Epithelial cell of proximal tubule (primary cell): ENCODE results near the gene DNAH11. TPM values are rescaled to one million over a fixed set of nuclear protein-coding genes. Genes with fewer than 3 reads are reported as not detected.

ENCODE experiments used
- DNase-seq: peaks from one replicate; pipeline ENCODE4 v3.0.0-alpha.2; 2011; ENCODE audit warnings: low read depth
- H3K4me3 ChIP-seq: 2 replicates; pipeline ENCODE4 v1.5.1; 2011; ENCODE audit warnings: low read depth, mild to moderate bottlenecking, low read length
- total RNA-seq: library from RNA; depleted of rRNA; stranded (reverse); fragments of >200 nt; gene quantifications from 2 replicates; pipeline ENCODE4 v1.2.3, GENCODE V29; 2015
- TF ChIP-seq, protein P1 (sequence below): conservative IDR thresholded peaks from 2 replicates; pipeline ENCODE4 v1.5.1; 2012; ENCODE audit warnings: low read depth, mild to moderate bottlenecking, low read length

The DNAH11 gene
- total RNA-seq, 1 donor from 2014 or later: 2.8 TPM

DNA sequence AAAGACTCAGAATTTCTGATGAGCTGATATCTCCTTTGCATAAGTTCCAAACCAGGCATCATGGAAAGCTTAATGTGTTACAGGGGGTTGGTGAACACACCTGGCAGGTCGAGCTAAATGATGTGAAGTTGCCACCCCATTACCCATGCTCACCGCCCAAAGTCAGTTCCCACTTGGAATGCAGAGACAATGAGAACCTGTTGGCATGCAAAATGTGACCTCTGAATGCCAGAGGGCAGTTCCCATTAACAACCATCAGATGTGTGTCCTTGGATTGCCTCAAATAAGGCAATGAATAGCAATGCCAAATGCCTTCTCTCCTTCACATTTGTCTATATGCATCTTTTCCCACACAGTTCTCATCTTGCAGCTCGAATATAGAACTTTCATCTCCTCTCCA is 212.1 kb downstream of the DNAH11 start:
- DNase-seq: no peak
- H3K4me3 ChIP-seq: no peak overlapping the region
- TF ChIP-seq, protein P1, sequence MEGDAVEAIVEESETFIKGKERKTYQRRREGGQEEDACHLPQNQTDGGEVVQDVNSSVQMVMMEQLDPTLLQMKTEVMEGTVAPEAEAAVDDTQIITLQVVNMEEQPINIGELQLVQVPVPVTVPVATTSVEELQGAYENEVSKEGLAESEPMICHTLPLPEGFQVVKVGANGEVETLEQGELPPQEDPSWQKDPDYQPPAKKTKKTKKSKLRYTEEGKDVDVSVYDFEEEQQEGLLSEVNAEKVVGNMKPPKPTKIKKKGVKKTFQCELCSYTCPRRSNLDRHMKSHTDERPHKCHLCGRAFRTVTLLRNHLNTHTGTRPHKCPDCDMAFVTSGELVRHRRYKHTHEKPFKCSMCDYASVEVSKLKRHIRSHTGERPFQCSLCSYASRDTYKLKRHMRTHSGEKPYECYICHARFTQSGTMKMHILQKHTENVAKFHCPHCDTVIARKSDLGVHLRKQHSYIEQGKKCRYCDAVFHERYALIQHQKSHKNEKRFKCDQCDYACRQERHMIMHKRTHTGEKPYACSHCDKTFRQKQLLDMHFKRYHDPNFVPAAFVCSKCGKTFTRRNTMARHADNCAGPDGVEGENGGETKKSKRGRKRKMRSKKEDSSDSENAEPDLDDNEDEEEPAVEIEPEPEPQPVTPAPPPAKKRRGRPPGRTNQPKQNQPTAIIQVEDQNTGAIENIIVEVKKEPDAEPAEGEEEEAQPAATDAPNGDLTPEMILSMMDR: no peak

DNA sequence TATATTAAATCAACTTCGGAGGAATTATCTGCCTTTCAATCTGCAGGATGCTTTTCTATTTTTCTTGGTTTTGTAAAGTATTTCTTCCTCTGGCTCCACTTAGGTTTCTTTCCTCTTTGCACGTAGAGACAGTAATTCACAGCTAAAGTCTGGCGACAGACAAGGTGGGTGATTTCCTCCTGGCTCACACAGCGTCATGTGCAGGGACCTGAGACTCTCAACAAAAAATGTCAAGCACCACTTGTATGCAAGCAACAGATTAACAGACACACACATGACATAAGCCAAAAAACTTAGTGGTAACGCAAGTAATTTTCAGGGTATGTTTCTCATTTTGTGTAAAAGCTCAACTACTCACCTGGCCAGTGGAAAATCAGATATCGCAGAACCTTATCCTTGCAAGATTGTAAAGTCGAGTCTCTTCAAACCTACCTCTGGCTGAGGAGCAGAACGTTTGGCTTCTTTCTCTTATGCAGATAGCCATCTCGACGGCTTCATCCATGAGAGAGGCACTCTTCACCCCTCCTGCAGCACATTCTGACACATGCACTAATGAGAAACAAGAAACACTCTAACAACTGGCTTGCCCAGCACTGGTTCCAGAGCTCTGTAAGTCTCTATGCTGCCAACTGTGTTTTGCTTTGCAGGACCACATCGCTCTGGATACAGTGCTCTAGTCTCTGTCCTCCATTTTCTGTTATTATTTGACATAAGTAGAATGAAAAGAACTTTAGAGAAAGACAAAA is 214.9 kb downstream of the DNAH11 start:
- no peak overlapping the region for H3K4me3 ChIP-seq
- DNase-seq: no peak
- TF ChIP-seq, protein P1: no peak

DNA sequence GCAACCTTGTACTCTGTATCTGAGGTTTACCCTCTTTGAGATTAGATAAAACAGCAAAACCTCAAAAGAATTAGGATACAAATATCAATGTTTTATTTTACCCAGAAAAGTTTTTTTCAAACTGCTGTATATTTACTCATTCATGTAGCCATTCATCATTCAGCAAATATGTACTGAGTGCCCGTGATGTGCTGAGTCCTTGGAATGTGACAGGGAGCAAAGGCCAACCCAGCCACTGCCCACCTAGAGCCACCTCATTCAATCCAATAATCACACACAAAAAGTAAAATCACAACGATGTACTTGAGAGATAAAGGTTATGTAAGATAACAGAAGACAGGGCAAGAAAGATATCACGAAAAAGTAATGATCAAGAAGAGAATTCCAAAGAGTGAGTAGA is 215.4 kb downstream of the DNAH11 start:
- no peak for DNase-seq
- H3K4me3 ChIP-seq: no peak overlapping the region
- TF ChIP-seq, protein P1: no peak

DNA sequence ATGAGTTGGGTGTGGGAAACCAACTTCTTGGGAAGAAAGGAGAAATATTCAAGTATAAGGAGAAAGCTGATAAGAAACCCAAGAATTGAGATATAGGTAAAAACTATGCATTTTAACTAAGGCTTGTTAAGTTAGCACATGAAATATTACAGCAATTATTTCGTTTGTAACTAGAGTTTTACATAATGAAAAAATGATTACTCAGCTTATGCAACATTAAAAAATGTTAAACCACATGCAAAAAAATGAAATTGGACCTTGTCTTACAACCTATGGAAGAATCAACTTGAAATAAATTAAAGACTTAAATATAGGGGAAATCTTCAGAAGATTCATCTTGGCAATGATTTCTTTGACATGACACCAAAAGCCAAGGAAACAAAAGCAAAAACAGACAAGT is 219.6 kb downstream of the DNAH11 start:
- TF ChIP-seq, protein P1: no peak
- DNase-seq: no peak

DNA sequence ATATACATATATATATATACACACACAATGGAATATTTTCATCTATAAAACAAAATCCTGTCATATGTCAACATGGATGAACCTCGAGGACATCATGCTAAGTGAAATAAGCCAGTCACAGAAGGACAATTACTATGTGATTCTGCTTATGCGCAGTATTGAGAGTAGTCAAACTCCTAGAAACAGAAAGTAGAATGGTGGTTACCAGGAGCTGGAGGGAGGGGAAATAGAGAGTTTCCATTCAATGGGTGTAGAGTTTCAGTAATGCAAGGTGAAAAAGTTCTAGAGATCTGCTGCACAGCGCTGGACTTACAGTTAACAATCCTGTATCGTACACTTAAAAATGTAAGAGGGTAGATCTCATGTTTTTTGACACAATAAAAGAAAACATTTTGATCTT is 221.0 kb downstream of the DNAH11 start:
- H3K4me3 ChIP-seq: no peak overlapping the region
- TF ChIP-seq, protein P1: no peak
- no peak for DNase-seq

More for the DNA sequence above, 219.6 kb downstream of the DNAH11 start:
- no peak overlapping the region for H3K4me3 ChIP-seq

DNA sequence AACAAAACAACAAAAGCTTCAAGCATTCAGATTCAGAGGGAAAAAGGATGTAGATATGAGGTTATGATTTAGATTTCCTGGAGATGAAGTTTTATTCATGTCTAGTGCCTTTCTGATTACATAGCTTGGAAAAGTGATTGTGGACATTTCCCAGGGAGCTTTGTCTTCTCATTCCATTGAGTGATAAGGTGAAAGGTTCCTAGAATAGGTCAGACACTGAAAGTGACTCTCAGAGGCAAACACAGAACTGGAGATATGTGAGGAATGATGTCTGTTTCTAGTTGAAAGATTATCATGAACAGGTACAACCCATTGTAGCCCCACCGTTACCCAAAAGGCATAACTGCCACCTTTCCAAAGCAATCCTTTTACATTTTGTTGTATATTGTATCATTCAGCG is 223.4 kb downstream of the DNAH11 start:
- TF ChIP-seq, protein P1: no peak
- no peak for DNase-seq
- no peak overlapping the region for H3K4me3 ChIP-seq
